GM12864 (cell line): ENCODE data around the gene SCN1B.
"Not testable (repeated sequence)": the region's sequence is repeated elsewhere in the genome, so short reads cannot be mapped to it uniquely, and the experiment has no call there.

ENCODE experiments used
- DNase-seq: peaks from one replicate; pipeline ENCODE4 v3.0.0-alpha.2; 2011; ENCODE audit warnings: low read depth
- H3K4me3 ChIP-seq: 2 replicates; pipeline ENCODE4 v1.5.1; 2011; ENCODE audit warnings: mild to moderate bottlenecking, low read depth, low read length, control low read depth
- CTCF ChIP-seq: IDR thresholded peaks from 2 replicates; pipeline ENCODE4 v1.5.1; 2011; ENCODE audit warnings: low read depth, mild to moderate bottlenecking, moderate library complexity, low read length, control low read depth, inconsistent platforms; ENCODE audit errors: missing control alignments

Gene SCN1B

GRCh38 chr19:34990578-34991192 lies 39.6 kb upstream of the SCN1B start:
- TF ChIP-seq CTCF, result no peak
- H3K4me3 ChIP-seq, result no peak overlapping the region
- no peak for DNase-seq

- no peak overlapping the region for H3K4me3 ChIP-seq
- TF ChIP-seq CTCF, result no peak
- DNase-seq, result no peak
Measured at GRCh38 chr19:34991542-34992333, 38.5 kb upstream of the SCN1B start.

- not testable (repeated sequence) for H3K4me3 ChIP-seq, DNase-seq
Measured at GRCh38 chr19:34992582-34992981, 37.7 kb upstream of the SCN1B start.

GRCh38 chr19:34994286-34994642 lies 36.0 kb upstream of the SCN1B start:
- no peak for DNase-seq
- H3K4me3 ChIP-seq, result no peak overlapping the region
- TF ChIP-seq CTCF, result no peak

GRCh38 chr19:34994643-34995541 lies 35.4 kb upstream of the SCN1B start:
- no peak for TF ChIP-seq CTCF
- DNase-seq, result no peak
- no peak overlapping the region for H3K4me3 ChIP-seq

GRCh38 chr19:34995551-34995950 lies 34.7 kb upstream of the SCN1B start:
- no peak for DNase-seq
- no peak for TF ChIP-seq CTCF
- H3K4me3 ChIP-seq, result no peak overlapping the region

GRCh38 chr19:34997071-34997617 lies 33.1 kb upstream of the SCN1B start:
- no peak for TF ChIP-seq CTCF
- DNase-seq, result no peak
- H3K4me3 ChIP-seq, result no peak overlapping the region

GRCh38 chr19:34998224-34998623 lies 32.0 kb upstream of the SCN1B start:
- H3K4me3 ChIP-seq, result not testable (repeated sequence)

More at GRCh38 chr19:34998224-34998623, 32.0 kb upstream of the SCN1B start:
- not testable (repeated sequence) for DNase-seq
